SK-N-SH (cell line): ENCODE data around the gene MYB. TPM values are rescaled to one million over a fixed set of nuclear protein-coding genes. Genes with fewer than 3 reads are reported as not detected.

ENCODE experiments used
- CTCF ChIA-PET: fragments of 300-600, 350-600 bp; formaldehyde crosslinking; extraction: SDS; loops from one replicate; lab custom pipeline; 2021; lab: Yijun Ruan, JAX
- POLR2A ChIA-PET: fragments of 350-600 bp; sonication (Branson Sonifier 250); formaldehyde crosslinking; extraction: SDS; loops from one replicate; lab custom pipeline; 2020; ENCODE audit warnings: antibody characterized with exemption, inconsistent platforms; lab: Yijun Ruan, JAX
- DNase-seq: peaks from one replicate; pipeline ENCODE4 v3.0.0; 2012
- H2AFZ ChIP-seq: fragments of 200-600 bp; sonication (generic); 2 replicates; pipeline ENCODE4 v1.8.1; 2016; ENCODE audit warnings: antibody characterized with exemption, mild to moderate bottlenecking, low read depth
- H3F3A ChIP-seq: fragments of 200-600 bp; sonication (generic); replicated peaks from 2 replicates; pipeline ENCODE3; 2016; ENCODE audit warnings: antibody characterized with exemption, mild to moderate bottlenecking; ENCODE audit not compliant: insufficient read depth
- H3K27ac ChIP-seq, 2 experiments: fragments of 200-500 bp in 1 of 2; fragments of 200-600 bp in 1 of 2; sonication (Bioruptor generic) in 1 of 2; sonication (generic), shearing (Covaris generic) in 1 of 2; 2 replicates each; pipeline versions ENCODE4 v1.5.1 to v1.6.1; 2014 to 2016; ENCODE audit warnings: low read depth in 2 of 2, inconsistent platforms in 1 of 2, low read length in 1 of 2, mild to moderate bottlenecking in 1 of 2, mixed read lengths in 1 of 2
- H3K27me3 ChIP-seq: fragments of 200-600 bp; sonication (generic), shearing (Covaris generic); 2 replicates; pipeline ENCODE4 v1.6.1; 2016; ENCODE audit warnings: mixed run types; ENCODE audit not compliant: insufficient read depth
- H3K36me3 ChIP-seq, 2 experiments: fragments of 200-500 bp in 1 of 2; fragments of 200-600 bp in 1 of 2; sonication (Bioruptor generic) in 1 of 2; sonication (generic) in 1 of 2; replicated peaks in 1 of 2; 2 replicates each; pipeline versions ENCODE3 to v1.5.1; 2014 to 2016; ENCODE audit warnings: low read length in 1 of 2, mild to moderate bottlenecking in 1 of 2; ENCODE audit not compliant: insufficient read depth in 2 of 2, control insufficient read depth in 1 of 2
- H3K4me1 ChIP-seq, 2 experiments: fragments of 200-500 bp in 1 of 2; fragments of 200-600 bp in 1 of 2; sonication (Bioruptor generic) in 1 of 2; sonication (generic), shearing (Covaris generic) in 1 of 2; 2 replicates each; pipeline versions ENCODE4 v1.5.1 to v1.6.1; 2014 to 2016; ENCODE audit warnings: low read depth in 1 of 2, low read length in 1 of 2, mixed run types in 1 of 2; ENCODE audit not compliant: insufficient read depth in 2 of 2, control insufficient read depth in 1 of 2
- H3K4me2 ChIP-seq: fragments of 200-600 bp; sonication (generic), shearing (Covaris generic); 2 replicates; pipeline ENCODE4 v1.6.1; 2017; ENCODE audit warnings: mixed run types
- H3K4me3 ChIP-seq, 2 experiments: fragments of 200-500 bp in 1 of 2; fragments of 200-600 bp in 1 of 2; sonication (Bioruptor generic) in 1 of 2; sonication (generic), shearing (Covaris generic) in 1 of 2; 2 replicates each; pipeline versions ENCODE4 v1.5.1 to v1.8.1; 2014 to 2016; ENCODE audit warnings: low read depth in 2 of 2, inconsistent platforms in 1 of 2, low read length in 1 of 2, mild to moderate bottlenecking in 1 of 2, mixed read lengths in 1 of 2, moderate library complexity in 1 of 2
- H3K79me2 ChIP-seq: fragments of 200-600 bp; sonication (generic); 2 replicates; pipeline ENCODE4 v1.8.1; 2017; ENCODE audit warnings: mild to moderate bottlenecking; ENCODE audit not compliant: insufficient read depth
- H3K9ac ChIP-seq: fragments of 200-600 bp; sonication (generic); 2 replicates; pipeline ENCODE4 v1.6.1; 2017; ENCODE audit warnings: mixed run types
- H3K9me2 ChIP-seq: fragments of 200-600 bp; sonication (generic); 2 replicates; pipeline ENCODE4 v1.6.1; 2017; ENCODE audit warnings: mixed run types
- H3K9me3 ChIP-seq: fragments of 200-600 bp; sonication (generic); 2 replicates; pipeline ENCODE4 v1.6.1; 2017; ENCODE audit warnings: mixed run types, mild to moderate bottlenecking, moderate library complexity
- H4K20me1 ChIP-seq: fragments of 200-600 bp; sonication (generic); 2 replicates; pipeline ENCODE4 v1.6.1; 2017; ENCODE audit warnings: mild to moderate bottlenecking, mixed run types; ENCODE audit not compliant: insufficient read depth
- CHD2 ChIP-seq: fragments of 150-350 bp; IDR thresholded peaks from 2 replicates; pipeline ENCODE4 v1.6.1; 2018; ENCODE audit warnings: low read length; ENCODE audit not compliant: partially characterized antibody
- ELF1 ChIP-seq: IDR thresholded peaks from 2 replicates; pipeline ENCODE4 v1.4.0; 2012
- EP300 ChIP-seq, 2 experiments: IDR thresholded peaks; 2 replicates each; pipeline versions ENCODE4 v1.4.0 to v1.6.1; 2012; ENCODE audit warnings: borderline replicate concordance in 1 of 2, low read depth in 1 of 2, low read length in 1 of 2
- FOSL2 ChIP-seq: IDR thresholded peaks from 2 replicates; pipeline ENCODE4 v1.4.0; 2012; ENCODE audit warnings: low read depth, mild to moderate bottlenecking, moderate library complexity, borderline replicate concordance
- FOXJ3 ChIP-seq: sonication (generic); formaldehyde crosslinking; IDR thresholded peaks from 2 replicates; pipeline ENCODE4 v1.5.1; 2020; ENCODE audit warnings: mild to moderate bottlenecking, missing genetic modification reagents
- FOXM1 ChIP-seq: IDR thresholded peaks from 2 replicates; pipeline ENCODE4 v1.4.0; 2012; ENCODE audit warnings: low read depth, mild to moderate bottlenecking
- GABPA ChIP-seq: IDR thresholded peaks from 2 replicates; pipeline ENCODE4 v1.4.0; 2012; ENCODE audit warnings: low read depth, mild to moderate bottlenecking
- GATA2 ChIP-seq: sonication (generic); formaldehyde crosslinking; IDR thresholded peaks from 2 replicates; pipeline ENCODE4 v1.5.0; 2020; ENCODE audit warnings: mild to moderate bottlenecking, missing genetic modification reagents
- IRF3 ChIP-seq: fragments of 150-350 bp; IDR thresholded peaks from 2 replicates; pipeline ENCODE4 v1.6.1; 2016; ENCODE audit warnings: mild to moderate bottlenecking, low read depth, low read length
- MXI1 ChIP-seq: IDR thresholded peaks from 2 replicates; pipeline ENCODE4 v1.6.1; 2012; ENCODE audit warnings: mild to moderate bottlenecking, low read depth, low read length, improper control_type of control experiment
- NRF1 ChIP-seq: IDR thresholded peaks from 2 replicates; pipeline ENCODE4 v1.6.1; 2012; ENCODE audit warnings: low read depth, mild to moderate bottlenecking, low read length
- RAD21 ChIP-seq: IDR thresholded peaks from 2 replicates; pipeline ENCODE4 v1.6.1; 2012; ENCODE audit warnings: mild to moderate bottlenecking, low read length
- RCOR1 ChIP-seq: fragments of 150-350 bp; IDR thresholded peaks from 2 replicates; pipeline ENCODE4 v1.6.1; 2017; ENCODE audit warnings: antibody characterized with exemption, low read length
- REST ChIP-seq: IDR thresholded peaks from 2 replicates; pipeline ENCODE4 v1.6.1; 2012; ENCODE audit warnings: mild to moderate bottlenecking, low read depth, low read length, moderate library complexity
- RFX5 ChIP-seq: IDR thresholded peaks from 2 replicates; pipeline ENCODE4 v1.6.1; 2012; ENCODE audit warnings: mild to moderate bottlenecking, improper control_type of control experiment, low read length
- RXRA ChIP-seq: IDR thresholded peaks from 2 replicates; pipeline ENCODE4 v1.4.0; 2012; ENCODE audit warnings: low read depth, mild to moderate bottlenecking, borderline replicate concordance
- SMC3 ChIP-seq: IDR thresholded peaks from 2 replicates; pipeline ENCODE4 v1.6.1; 2012; ENCODE audit warnings: low read depth, low read length, improper control_type of control experiment
- TCF12 ChIP-seq: IDR thresholded peaks from 2 replicates; pipeline ENCODE4 v1.4.0; 2012
- USF2 ChIP-seq: fragments of 150-350 bp; IDR thresholded peaks from 2 replicates; pipeline ENCODE4 v1.6.1; 2017; ENCODE audit warnings: antibody characterized with exemption, low read length, low read depth, borderline replicate concordance
- YY1 ChIP-seq: IDR thresholded peaks from 2 replicates; pipeline ENCODE4 v1.4.0; 2012; ENCODE audit warnings: low read depth, mild to moderate bottlenecking
- ZBTB33 ChIP-seq: IDR thresholded peaks from 2 replicates; pipeline ENCODE4 v1.4.0; 2012; ENCODE audit warnings: low read depth, borderline replicate concordance
- polyA plus RNA-seq, 3 experiments: library from polyadenylated mRNA; depleted of rRNA; stranded (reverse); fragments of >200 nt; gene quantifications; 2 replicates each; pipeline ENCODE4 v1.2.3, GENCODE V29; 2012
- TF ChIP-seq, protein P1 (sequence below): IDR thresholded peaks from 2 replicates; pipeline ENCODE4 v1.4.0; 2012; ENCODE audit warnings: low read depth

Gene MYB
- polyA plus RNA-seq, 1 of the 3 experiments (the other 2 are of a cell fraction) = 0.85 TPM

GRCh38 chr6:135173989-135174484 is 7.1 kb upstream of the MYB start:
- H3K9me3 ChIP-seq = no peaks in the 10 kb centered on the region
- H3K4me3 ChIP-seq = no peak overlapping the region
- H3K27me3 ChIP-seq = no peaks in the 10 kb centered on the region
- H2AFZ ChIP-seq = no peak overlapping the region
- peak; percentile 44 for DNase-seq
- no peak overlapping the region for H3K9ac ChIP-seq
- H3K4me1 ChIP-seq = peaks cover 0 to 4% of the 10 kb centered on the region in 2 experiments; a peak in 2 of 4 replicates
- H3K79me2 ChIP-seq = no peaks in the 10 kb centered on the region
- H3K9me2 ChIP-seq = no peaks in the 10 kb centered on the region
- no peak for TF ChIP-seq USF2
- peak; percentile 59; the same call in 1 of the 2 replicates for TF ChIP-seq RCOR1
- TF ChIP-seq, all 33 proteins: peak for 1
- no peaks in the 10 kb centered on the region for H3K36me3 ChIP-seq
- H3K27ac ChIP-seq = no peak overlapping the region; a peak in 1 of 4 replicates
- H4K20me1 ChIP-seq = no peaks in the 10 kb centered on the region
- ChIA-PET CTCF (interaction anchor here (0.9 kb wide), 1 partner anchor 11 kb away, joined by 3 read pairs; no protein-coding TSS in a partner anchor), POLR2A (no interaction called here)
- no peak overlapping the region for H3K4me2 ChIP-seq
- H3F3A ChIP-seq = peaks cover under 1% of the 10 kb centered on the region

- Histone ChIP-seq H3K4me2 (no peak overlapping the region), H3F3A (peaks cover 12% of the 10 kb centered on the region), H3K36me3 (no peaks in the 10 kb centered on the region), H3K27me3 (no peaks in the 10 kb centered on the region), H3K27ac (no peak overlapping the region), H3K9me3 (no peaks in the 10 kb centered on the region), H3K4me3 (no peak overlapping the region), H3K4me1 (peaks cover 0 to 4% of the 10 kb centered on the region in 2 experiments; a peak in 2 of 4 replicates), H3K9ac (no peak overlapping the region), H2AFZ (no peak overlapping the region), H3K79me2 (no peaks in the 10 kb centered on the region), H4K20me1 (no peaks in the 10 kb centered on the region), H3K9me2 (no peaks in the 10 kb centered on the region)
- ChIA-PET POLR2A (no interaction called here), CTCF (no interaction called here)
- TF ChIP-seq FOSL2 = no peak
- TF ChIP-seq CHD2 = no peak
- no peak for TF ChIP-seq RAD21
- TF ChIP-seq FOXM1 = no peak
- no peak for TF ChIP-seq NRF1
- no peak for TF ChIP-seq EP300 (IDR thresholded peaks at IDR 0.05; ENCODE audit: borderline replicate concordance in 1 of 2, low read depth in 1 of 2, low read length in 1 of 2)
- no peak for TF ChIP-seq IRF3
- no peak for TF ChIP-seq ELF1
- no peak for TF ChIP-seq FOXJ3
- no peak for TF ChIP-seq TCF12
- no peak for TF ChIP-seq REST
- no peak for TF ChIP-seq GABPA
- TF ChIP-seq YY1 = no peak
- no peak for TF ChIP-seq GATA2 (CRISPR knock-in tag)
- TF ChIP-seq ZBTB33 = no peak
- TF ChIP-seq, protein P1, sequence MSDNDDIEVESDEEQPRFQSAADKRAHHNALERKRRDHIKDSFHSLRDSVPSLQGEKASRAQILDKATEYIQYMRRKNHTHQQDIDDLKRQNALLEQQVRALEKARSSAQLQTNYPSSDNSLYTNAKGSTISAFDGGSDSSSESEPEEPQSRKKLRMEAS = no peak
- no peak for TF ChIP-seq SMC3
- no peak for TF ChIP-seq RFX5
- TF ChIP-seq RXRA = no peak
- no peak for TF ChIP-seq MXI1
- DNase-seq = no peak
These were observed 5.0 kb upstream of the MYB start for GRCh38 chr6:135176058-135176457.
